Mesenchymal stem cell (in vitro differentiated cells and primary cell): ENCODE measurements around the gene ARHGEF25.

ENCODE experiments used
- DNase-seq: peaks from one replicate; pipeline ENCODE4 v3.0.0-alpha.2; 2013
- H2AFZ ChIP-seq: one replicate; pipeline ENCODE4 v1.6.1; 2013; ENCODE audit warnings: low read depth, mild to moderate bottlenecking, control low read depth, inconsistent platforms, low read length, moderate library complexity
- H2AK5ac ChIP-seq: 2 replicates; pipeline ENCODE4 v1.6.1; 2013; ENCODE audit warnings: low read length, moderate library complexity, mild to moderate bottlenecking, inconsistent platforms; ENCODE audit not compliant: severe bottlenecking
- H2BK120ac ChIP-seq: one replicate; pipeline ENCODE4 v1.6.1; 2013; ENCODE audit warnings: low read depth, mild to moderate bottlenecking, inconsistent platforms, low read length, moderate library complexity
- H2BK12ac ChIP-seq, 2 experiments: one replicate each; pipeline ENCODE4 v1.6.1; 2013; ENCODE audit warnings: inconsistent platforms in 2 of 2, low read length in 2 of 2, mild to moderate bottlenecking in 2 of 2, moderate library complexity in 2 of 2, control low read depth in 1 of 2
- H2BK15ac ChIP-seq: one replicate; pipeline ENCODE4 v1.6.1; 2013; ENCODE audit warnings: mild to moderate bottlenecking, low read depth, inconsistent platforms; ENCODE audit not compliant: poor library complexity, severe bottlenecking
- H2BK5ac ChIP-seq: 2 replicates; pipeline ENCODE4 v1.6.1; 2013; ENCODE audit warnings: low read depth, mild to moderate bottlenecking, low read length, control low read depth, inconsistent platforms; ENCODE audit not compliant: poor library complexity, severe bottlenecking
- H3K14ac ChIP-seq, 2 experiments: one replicate each; pipeline ENCODE4 v1.6.1; 2013; ENCODE audit warnings: inconsistent platforms in 2 of 2, low read length in 2 of 2, control low read depth in 1 of 2, mild to moderate bottlenecking in 1 of 2, moderate library complexity in 1 of 2
- H3K18ac ChIP-seq, 2 experiments: one replicate each; pipeline ENCODE4 v1.6.1; 2013; ENCODE audit warnings: inconsistent platforms in 2 of 2, low read length in 2 of 2, control low read depth in 1 of 2, low read depth in 1 of 2, mild to moderate bottlenecking in 1 of 2
- H3K23ac ChIP-seq, 2 experiments: one replicate each; pipeline ENCODE4 v1.6.1; 2013; ENCODE audit warnings: inconsistent platforms in 2 of 2, low read length in 2 of 2, mild to moderate bottlenecking in 2 of 2, moderate library complexity in 2 of 2, control low read depth in 1 of 2
- H3K27ac ChIP-seq: 2 replicates; pipeline ENCODE4 v1.5.1; 2013; ENCODE audit warnings: mild to moderate bottlenecking, moderate library complexity, low read length, control low read depth, inconsistent platforms; ENCODE audit not compliant: poor library complexity, severe bottlenecking
- H3K27me3 ChIP-seq, 2 experiments: 2 replicates each; pipeline versions ENCODE4 v1.6.1 to v1.7.0; 2013; ENCODE audit warnings: low read length in 2 of 2, mild to moderate bottlenecking in 2 of 2, moderate library complexity in 2 of 2, control low read depth in 1 of 2, inconsistent platforms in 1 of 2; ENCODE audit not compliant: control insufficient read depth in 1 of 2, insufficient read depth in 1 of 2
- H3K36me3 ChIP-seq, 2 experiments: 2 replicates each; pipeline versions ENCODE4 v1.6.1 to v1.7.0; 2013; ENCODE audit warnings: low read length in 2 of 2, control low read depth in 1 of 2, inconsistent platforms in 1 of 2, low read depth in 1 of 2, mild to moderate bottlenecking in 1 of 2; ENCODE audit not compliant: insufficient read depth in 2 of 2, control insufficient read depth in 1 of 2
- H3K4ac ChIP-seq, 2 experiments: one replicate each; pipeline ENCODE4 v1.6.1; 2013; ENCODE audit warnings: inconsistent platforms in 2 of 2, low read length in 2 of 2, mild to moderate bottlenecking in 2 of 2, moderate library complexity in 2 of 2, control low read depth in 1 of 2, low read depth in 1 of 2
- H3K4me1 ChIP-seq: 2 replicates; pipeline ENCODE4 v1.6.1; 2013; ENCODE audit warnings: low read depth, low read length, control low read depth; ENCODE audit not compliant: control insufficient read depth, insufficient read depth
- H3K4me2 ChIP-seq: 2 replicates; pipeline ENCODE4 v1.6.1; 2013; ENCODE audit warnings: low read length, mild to moderate bottlenecking, inconsistent platforms; ENCODE audit not compliant: poor library complexity, severe bottlenecking
- H3K4me3 ChIP-seq, 2 experiments: 2 replicates each; pipeline versions ENCODE4 v1.5.1 to v1.7.0; 2013; ENCODE audit warnings: low read length in 2 of 2, mild to moderate bottlenecking in 2 of 2, control low read depth in 1 of 2, low read depth in 1 of 2; ENCODE audit not compliant: insufficient read depth in 1 of 2
- H3K79me1 ChIP-seq: replicated peaks from 2 replicates; pipeline ENCODE4 v1.6.1; 2013; ENCODE audit warnings: mild to moderate bottlenecking, control low read depth, low read length, inconsistent platforms; ENCODE audit not compliant: poor library complexity, severe bottlenecking
- H3K9ac ChIP-seq: 2 replicates; pipeline ENCODE4 v1.7.0; 2013; ENCODE audit warnings: mild to moderate bottlenecking, low read length, moderate library complexity
- H3K9me3 ChIP-seq: 2 replicates; pipeline ENCODE4 v1.7.0; 2013; ENCODE audit warnings: mild to moderate bottlenecking, low read length; ENCODE audit not compliant: control insufficient read depth
- H4K8ac ChIP-seq: one replicate; pipeline ENCODE4 v1.6.1; 2013; ENCODE audit warnings: inconsistent platforms, mild to moderate bottlenecking, low read length, moderate library complexity
- H4K91ac ChIP-seq: one replicate; pipeline ENCODE4 v1.6.1; 2013; ENCODE audit warnings: mild to moderate bottlenecking, low read length, inconsistent platforms
- WGBS: methylation state at CpG from one replicate; pipeline ENCODE4 v1.1.7; 2013; ENCODE audit warnings: mixed read lengths; 5-methylcytosine and 5-hydroxymethylcytosine counted together

ARHGEF25 gene

DNA sequence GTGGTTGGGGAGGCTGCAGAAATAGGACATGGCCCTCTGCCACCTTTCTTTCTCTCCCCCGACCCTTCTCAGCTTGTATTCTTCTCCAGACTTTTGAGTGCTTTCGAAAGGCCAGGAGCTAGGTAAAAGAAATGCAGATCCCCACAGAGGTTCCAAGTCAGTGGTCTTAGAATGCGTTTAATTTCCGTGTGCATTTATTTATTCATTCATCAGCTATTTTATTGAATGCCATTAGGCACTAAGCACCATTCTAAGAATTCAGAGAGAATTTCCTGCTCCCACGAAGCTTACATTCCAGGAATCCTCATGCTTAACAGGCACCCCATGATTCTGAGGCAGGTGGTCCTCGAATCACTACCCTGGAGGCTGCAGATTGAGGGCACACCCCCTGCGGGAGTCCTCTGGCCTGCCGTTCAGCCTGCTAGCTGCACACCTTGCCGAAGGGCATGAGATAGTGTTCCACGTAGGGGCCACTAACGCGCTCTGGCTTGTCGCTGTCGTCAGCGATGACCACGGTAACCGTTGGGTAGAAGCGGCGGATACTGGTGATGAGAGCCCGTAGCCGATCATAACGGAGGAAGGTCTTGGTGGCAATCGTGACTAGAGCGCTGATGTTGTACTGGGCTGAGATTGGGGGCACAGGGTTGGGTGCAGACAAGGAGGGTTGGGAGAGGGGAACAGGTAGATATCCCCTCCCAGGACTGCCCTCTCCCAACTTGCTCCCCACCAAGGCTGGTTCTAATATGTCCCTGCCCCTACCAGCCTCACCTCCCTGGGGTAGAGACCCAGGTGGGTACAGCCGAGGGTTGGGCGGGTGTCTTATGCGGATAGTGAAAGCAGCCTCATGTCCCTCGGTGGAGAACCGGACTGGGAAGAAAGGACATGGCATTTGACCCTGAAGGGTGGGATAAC lies 17.3 kb downstream of the ARHGEF25 start:
- Histone ChIP-seq H3K4ac (no peak overlapping the region), H3K14ac (no peak overlapping the region), H4K91ac (no peak overlapping the region), H3K36me3 (no peaks in the 10 kb centered on the region), H2AK5ac (no peak overlapping the region), H3K27ac (no peak overlapping the region), H3K27me3 (peaks cover 89 to 96% of the 10 kb centered on the region in 2 experiments), H3K23ac (no peak overlapping the region), H4K8ac (no peak overlapping the region), H2BK120ac (no peak overlapping the region), H3K79me1 (no peaks in the 10 kb centered on the region), H3K4me1 (peaks cover 24% of the 10 kb centered on the region), H2BK12ac (no peak overlapping the region), H3K9ac (no peak overlapping the region), H3K4me3 (no peak overlapping the region), H3K18ac (no peak overlapping the region), H2BK5ac (no peak overlapping the region), H3K4me2 (no peak overlapping the region), H2AFZ (no peak overlapping the region), H3K9me3 (no peaks in the 10 kb centered on the region), H2BK15ac (no peak overlapping the region)
- WGBS = 50% methylated on average over 26 of the region's 29 CpGs
- DNase-seq = no peak

DNA sequence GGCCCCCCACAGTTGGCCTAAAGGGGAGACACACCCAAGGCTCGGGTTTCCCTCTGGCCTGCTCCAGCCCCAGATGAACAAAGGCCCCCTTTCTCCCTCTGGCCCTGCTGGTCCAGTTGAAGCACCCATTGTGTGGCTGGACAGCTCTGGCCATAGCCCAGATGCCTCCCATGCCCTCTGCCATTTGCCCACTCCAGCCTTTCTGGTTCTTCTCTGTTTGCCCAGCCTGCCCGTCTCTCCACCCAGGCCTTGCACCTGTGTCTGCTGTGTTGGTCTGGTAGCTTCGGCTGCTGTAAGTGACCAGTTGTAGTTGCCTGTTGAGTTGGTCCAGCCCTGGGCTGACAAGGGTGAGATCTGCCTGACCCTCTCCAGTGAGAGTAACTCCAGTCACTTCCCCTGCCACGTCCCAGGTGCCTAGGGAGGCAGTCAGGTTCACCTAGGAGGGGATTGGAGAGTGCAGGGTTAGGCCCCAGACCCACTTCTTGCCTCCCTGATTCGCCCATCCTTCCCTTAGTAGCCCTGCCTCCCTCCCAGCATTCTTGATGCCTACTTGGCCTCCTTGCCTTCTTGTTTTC lies 18.7 kb downstream of the ARHGEF25 start:
- H2BK120ac ChIP-seq = no peak overlapping the region
- no peak overlapping the region for H4K8ac ChIP-seq
- H3K79me1 ChIP-seq = no peaks in the 10 kb centered on the region
- H3K23ac ChIP-seq = no peak overlapping the region
- H3K9me3 ChIP-seq = no peaks in the 10 kb centered on the region
- H2AFZ ChIP-seq = no peak overlapping the region
- H3K4me2 ChIP-seq = no peak overlapping the region
- H2BK15ac ChIP-seq = no peak overlapping the region
- WGBS = 60% methylated on average over 5 of the region's 5 CpGs
- H3K4me3 ChIP-seq = no peak overlapping the region
- H3K36me3 ChIP-seq = no peaks in the 10 kb centered on the region
- no peak overlapping the region for H2BK5ac ChIP-seq
- H3K9ac ChIP-seq = no peak overlapping the region
- H3K27me3 ChIP-seq = peaks cover 84 to 88% of the 10 kb centered on the region in 2 experiments
- H3K27ac ChIP-seq = no peak overlapping the region
- H3K4me1 ChIP-seq = peaks cover 24% of the 10 kb centered on the region
- H3K14ac ChIP-seq = no peak overlapping the region
- H2BK12ac ChIP-seq = no peak overlapping the region
- H2AK5ac ChIP-seq = no peak overlapping the region
- H4K91ac ChIP-seq = no peak overlapping the region
- no peak overlapping the region for H3K4ac ChIP-seq
- H3K18ac ChIP-seq = no peak overlapping the region
- no peak for DNase-seq

DNA sequence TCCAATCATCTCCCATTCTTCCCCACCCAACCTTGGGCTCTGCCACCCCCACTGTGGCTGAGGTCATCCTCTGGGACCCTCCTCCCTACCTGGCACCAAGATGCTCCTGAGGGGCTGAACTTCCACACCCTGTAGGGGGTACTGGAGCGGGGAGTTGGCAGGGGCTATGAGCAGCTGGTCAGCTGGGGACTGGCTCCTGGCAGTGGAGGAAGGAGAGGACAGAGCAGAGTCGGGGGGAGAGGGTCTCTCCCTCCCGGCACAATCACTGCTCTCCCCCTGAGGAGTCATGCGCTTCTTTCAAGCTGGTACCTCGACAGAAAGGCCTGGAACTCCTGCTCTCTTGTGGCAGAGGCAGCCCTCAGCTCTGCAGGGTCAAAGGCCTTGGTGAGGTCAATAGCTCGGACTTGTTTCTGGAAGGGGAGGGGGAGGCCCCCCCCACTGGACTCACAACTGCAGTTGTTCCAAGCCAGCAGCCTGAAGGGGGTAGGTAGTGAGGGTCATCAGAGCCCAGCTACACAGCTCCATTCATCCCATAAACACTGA lies 19.7 kb downstream of the ARHGEF25 start:
- H3K27me3 ChIP-seq = peaks cover 81 to 83% of the 10 kb centered on the region in 2 experiments
- no peak overlapping the region for H2BK15ac ChIP-seq
- H3K79me1 ChIP-seq = no peaks in the 10 kb centered on the region
- no peak overlapping the region for H4K91ac ChIP-seq
- no peak overlapping the region for H2BK5ac ChIP-seq
- H3K4me1 ChIP-seq = peaks cover 24% of the 10 kb centered on the region
- no peak overlapping the region for H3K4ac ChIP-seq
- H3K27ac ChIP-seq = no peak overlapping the region
- no peak overlapping the region for H3K23ac ChIP-seq
- H3K9ac ChIP-seq = no peak overlapping the region
- H3K18ac ChIP-seq = no peak overlapping the region
- WGBS = 47% methylated on average over 5 of the region's 6 CpGs
- H3K4me2 ChIP-seq = no peak overlapping the region
- H2AFZ ChIP-seq = no peak overlapping the region
- no peak overlapping the region for H3K14ac ChIP-seq
- H4K8ac ChIP-seq = no peak overlapping the region
- no peak overlapping the region for H2BK12ac ChIP-seq
- no peak overlapping the region for H2AK5ac ChIP-seq
- H3K36me3 ChIP-seq = no peaks in the 10 kb centered on the region
- no peak overlapping the region for H2BK120ac ChIP-seq
- H3K9me3 ChIP-seq = no peaks in the 10 kb centered on the region
- H3K4me3 ChIP-seq = peak overlapping the region in 1 of 2 experiments; percentile 5
- DNase-seq = no peak

DNA sequence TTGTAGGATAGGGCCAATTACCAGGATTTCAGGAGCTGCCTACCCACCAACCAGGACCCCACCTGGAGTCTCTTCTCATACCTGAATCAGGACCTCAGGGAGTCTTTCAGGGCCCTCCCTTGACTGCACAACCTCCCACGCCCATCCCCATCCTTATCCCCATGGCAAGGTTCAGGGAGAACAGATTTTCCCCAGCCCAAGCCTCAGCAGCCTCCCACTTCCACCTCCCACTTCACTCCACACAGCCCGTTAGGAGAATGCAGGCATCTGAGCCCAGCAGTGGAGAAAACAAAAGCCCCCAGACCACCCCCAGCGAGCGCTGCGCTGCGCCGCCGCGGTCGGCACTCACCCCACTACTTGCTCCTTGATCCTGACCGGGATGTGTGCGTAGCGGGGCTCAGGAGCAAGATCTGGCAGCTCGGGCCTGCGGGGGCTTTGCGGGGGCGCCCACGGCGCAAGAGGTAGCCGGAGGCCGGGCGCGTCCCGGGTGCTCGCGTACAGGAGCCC lies 20.4 kb downstream of the ARHGEF25 start:
- Histone ChIP-seq H2BK5ac (no peak overlapping the region), H2AK5ac (no peak overlapping the region), H2AFZ (no peak overlapping the region), H4K91ac (no peak overlapping the region), H3K23ac (no peak overlapping the region), H3K4ac (no peak overlapping the region), H3K14ac (no peak overlapping the region), H3K27me3 (peaks cover 74 to 79% of the 10 kb centered on the region in 2 experiments), H3K79me1 (no peaks in the 10 kb centered on the region), H3K9me3 (no peaks in the 10 kb centered on the region), H3K4me2 (no peak overlapping the region), H3K4me3 (no peak overlapping the region), H3K9ac (no peak overlapping the region), H3K27ac (no peak overlapping the region), H3K36me3 (no peaks in the 10 kb centered on the region), H2BK120ac (no peak overlapping the region), H3K18ac (no peak overlapping the region), H2BK12ac (no peak overlapping the region), H3K4me1 (peaks cover 24% of the 10 kb centered on the region), H2BK15ac (peak overlapping the region; percentile 1), H4K8ac (no peak overlapping the region)
- 4% methylated on average over 25 of the region's 26 CpGs for WGBS
- no peak for DNase-seq
